Colonic mucosa (tissue), 4 donors: ENCODE data around the gene UPF3A. TPM values are rescaled to one million over a fixed set of nuclear protein-coding genes. Genes with fewer than 3 reads are reported as not detected.
A peak's percentile ranks its signal among the peaks of the same experiment; 100 is the strongest.

ENCODE experiments used
- DNase-seq: peaks from one replicate; pipeline ENCODE4 v3.0.0-alpha.2; 2020
- H3K27ac ChIP-seq: fragments of 200-600 bp; one replicate; pipeline ENCODE4 v1.8.0; 2021
- H3K27me3 ChIP-seq: fragments of 200-600 bp; one replicate; pipeline ENCODE4 v1.8.0; 2021
- H3K36me3 ChIP-seq: fragments of 200-600 bp; one replicate; pipeline ENCODE4 v1.8.0; 2021
- H3K4me1 ChIP-seq: fragments of 200-600 bp; one replicate; pipeline ENCODE4 v1.8.0; 2021; ENCODE audit warnings: mild to moderate bottlenecking
- H3K4me3 ChIP-seq: fragments of 200-600 bp; one replicate; pipeline ENCODE4 v1.8.0; 2021
- H3K9ac ChIP-seq, 2 donors: one replicate each; pipeline ENCODE4 v1.7.0; 2013; ENCODE audit warnings: control low read depth in 2 of 2, low read depth in 2 of 2, low read length in 2 of 2
- H3K9me3 ChIP-seq: fragments of 200-600 bp; one replicate; pipeline ENCODE4 v1.8.0; 2021
- CTCF ChIP-seq: fragments of 200-600 bp; IDR thresholded peaks from one replicate; pipeline ENCODE4 v1.8.0; 2022; ENCODE audit warnings: antibody characterized with exemption, mild to moderate bottlenecking
- intact Hi-C: fragments of 100-400 bp; cut with DNase I; formaldehyde crosslinking; loops from one replicate; pipeline ENCODE4 v1.14.1; 2022
- total RNA-seq, 2 donors: library from RNA; stranded (reverse); fragmentation: NEBNext Ultra II Directional in 1 of 2; extraction: Animal tissue kit (Norgen Biotek cat#: 25700) in 1 of 2; gene quantifications; one replicate each; pipeline ENCODE4 v1.2.1, GENCODE V29; 2021
- donor health status: healthy.
- donor health status: DM: no; HTN: no; CAD: no.
- donor health status: DM: no; HTN: no; CAD: no.

Gene UPF3A
- total RNA-seq, 2 donors from 2014 or later: 22.1 to 29.7 TPM

- H3K9ac ChIP-seq: peak overlapping the region in 1 of 2 donors; percentile 81
These were observed 31.9 kb downstream of the UPF3A start for GRCh38 chr13:114313061-114313860.

GRCh38 chr13:114314074-114314912, 32.9 kb downstream of the UPF3A start, which contains the start of gene CHAMP1:
Gene CHAMP1 (plus strand): TSS chr13:114314503. CDS start chr13:114323843, 9,340 bp downstream.
- H3K4me1 ChIP-seq: no peaks in the 10 kb centered on the region
- intact Hi-C loops: loop anchor here (1.0 kb wide), 1 partner anchor 35 kb away; no protein-coding TSS in a partner anchor

More at GRCh38 chr13:114313061-114313860, 31.9 kb downstream of the UPF3A start:
- intact Hi-C loops: no loop called here
- H3K27ac ChIP-seq: peak overlapping the region; percentile 95
- no peaks in the 10 kb centered on the region for H3K36me3 ChIP-seq
- no peaks in the 10 kb centered on the region for H3K4me1 ChIP-seq
- H3K4me3 ChIP-seq: peak overlapping the region; percentile 83
- no peak for TF ChIP-seq CTCF
- H3K27me3 ChIP-seq: no peaks in the 10 kb centered on the region
- H3K9me3 ChIP-seq: no peaks in the 10 kb centered on the region
- DNase-seq: no peak

GRCh38 chr13:114315074-114315785, 33.8 kb downstream of the UPF3A start:
- intact Hi-C loops: no loop called here
- no peak for TF ChIP-seq CTCF
- H3K27me3 ChIP-seq: no peaks in the 10 kb centered on the region
- H3K4me1 ChIP-seq: no peaks in the 10 kb centered on the region
- peak overlapping the region; percentile 81 to 91 for H3K9ac ChIP-seq
- peak; percentile 8 for DNase-seq
- H3K4me3 ChIP-seq: peak overlapping the region; percentile 83
- peak overlapping the region; percentile 95 for H3K27ac ChIP-seq
- H3K9me3 ChIP-seq: no peaks in the 10 kb centered on the region
- no peaks in the 10 kb centered on the region for H3K36me3 ChIP-seq

More at GRCh38 chr13:114314074-114314912, 32.9 kb downstream of the UPF3A start, which contains the start of gene CHAMP1:
- Histone ChIP-seq H3K27ac (peak within 1 kb of the TSS; percentile 95), H3K36me3 (no peaks in the 10 kb centered on the region), H3K9me3 (no peaks in the 10 kb centered on the region), H3K27me3 (no peaks in the 10 kb centered on the region), H3K4me3 (peak within 1 kb of the TSS; percentile 83), H3K9ac (peak within 1 kb of the TSS; percentile 81 to 91)
- DNase-seq: peak; percentile 95
- TF ChIP-seq CTCF: no peak

DNA sequence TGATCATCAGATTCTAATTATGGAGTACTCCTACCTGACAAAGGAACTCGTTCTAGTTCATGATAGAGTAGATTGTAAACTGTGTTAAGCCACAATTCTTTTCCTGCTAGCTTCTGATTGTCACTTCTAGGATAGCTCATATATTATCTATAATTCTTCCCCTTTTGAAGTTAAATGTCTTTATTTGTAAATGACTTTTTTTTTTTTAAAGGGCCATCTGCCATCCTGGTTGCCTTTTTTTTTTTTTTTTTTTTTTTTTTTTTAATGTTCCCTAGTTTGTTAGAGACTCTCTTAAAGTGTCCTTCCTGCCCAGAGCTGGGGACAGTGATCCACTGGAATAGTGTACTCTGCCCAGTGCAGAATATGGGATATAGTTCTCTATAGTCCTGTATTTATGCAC, 37.2 kb downstream of the UPF3A start:
- Histone ChIP-seq H3K9me3 (no peaks in the 10 kb centered on the region), H3K4me1 (no peaks in the 10 kb centered on the region), H3K27me3 (no peaks in the 10 kb centered on the region)

More for the DNA sequence above, 37.2 kb downstream of the UPF3A start:
- no peak overlapping the region for H3K9ac ChIP-seq
- TF ChIP-seq CTCF: no peak
- no peak for DNase-seq
- intact Hi-C loops: no loop called here
- no peak overlapping the region for H3K4me3 ChIP-seq
- peaks cover 6% of the 10 kb centered on the region for H3K36me3 ChIP-seq
- no peak overlapping the region for H3K27ac ChIP-seq
